Right atrium auricular region (tissue), 2 donors: Measurements from ENCODE around the gene HBA1. TPM values are rescaled to one million over a fixed set of nuclear protein-coding genes. Genes with fewer than 3 reads are reported as not detected.
"Not testable (repeated sequence)": the region's sequence is repeated elsewhere in the genome, so short reads cannot be mapped to it uniquely, and the experiment has no call there.

Source experiments
- DNase-seq: peaks from one replicate; pipeline ENCODE4 v3.0.0-alpha.2; 2019; ENCODE audit warnings: low spot score
- H3K27ac ChIP-seq, 2 donors: fragments of 200-600 bp; sonication (generic); 1 replicate in 1 of 2; 2 replicates in 1 of 2; pipeline ENCODE4 v1.5.1; 2016 to 2019
- H3K27me3 ChIP-seq, 2 donors: fragments of 200-600 bp; sonication (generic); one replicate each; pipeline versions ENCODE4 v1.5.1 to v1.6.0; 2017 to 2019
- H3K36me3 ChIP-seq: fragments of 200-600 bp; sonication (generic); one replicate; pipeline ENCODE4 v1.5.1; 2016
- H3K4me1 ChIP-seq, 2 donors: fragments of 200-600 bp; sonication (generic); one replicate each; pipeline versions ENCODE4 v1.5.1 to v1.6.0; 2017 to 2019
- H3K4me3 ChIP-seq, 2 donors: fragments of 200-600 bp; sonication (generic); 1 replicate in 1 of 2; 2 replicates in 1 of 2; pipeline ENCODE4 v1.5.1; 2017 to 2019; ENCODE audit warnings: mild to moderate bottlenecking in 1 of 2, moderate library complexity in 1 of 2
- H3K9me3 ChIP-seq, 2 donors: fragments of 200-600 bp; sonication (generic); one replicate each; pipeline ENCODE4 v1.5.1; 2019
- CTCF ChIP-seq, 2 donors: fragments of 200-600 bp; sonication (generic); IDR thresholded peaks; one replicate each; pipeline ENCODE4 v1.5.1; 2019; ENCODE audit warnings: antibody characterized with exemption in 2 of 2
- total RNA-seq, 2 donors: library from RNA; depleted of rRNA; stranded (reverse); fragments of >200 nt; gene quantifications; one replicate each; pipeline ENCODE4 v1.1.0, GENCODE V29; 2016

Gene HBA1
- total RNA-seq, 2 donors from 2014 or later, result 1,094 to 1,137 TPM

GRCh38 chr16:155031-155398 is 21.5 kb upstream of the HBA1 start:
- Histone ChIP-seq H3K9me3 (no peaks in the 10 kb centered on the region), H3K36me3 (no peaks in the 10 kb centered on the region), H3K4me1 (peaks cover 0 to 10% of the 10 kb centered on the region in 2 donors), H3K27me3 (no peaks in the 10 kb centered on the region), H3K27ac (no peak overlapping the region), H3K4me3 (peak overlapping the region in 1 of 2 donors; percentile 55)
- DNase-seq, result no peak
- TF ChIP-seq CTCF (IDR thresholded peaks at IDR 0.05), result no peak

GRCh38 chr16:159136-159849 is 17.2 kb upstream of the HBA1 start:
- Histone ChIP-seq H3K36me3 (no peaks in the 10 kb centered on the region), H3K4me3 (no peak overlapping the region), H3K4me1 (peaks cover 0 to 8% of the 10 kb centered on the region in 2 donors), H3K27ac (no peak overlapping the region), H3K9me3 (no peaks in the 10 kb centered on the region), H3K27me3 (no peaks in the 10 kb centered on the region)
- TF ChIP-seq CTCF (IDR thresholded peaks at IDR 0.05), result no peak
- no peak for DNase-seq

GRCh38 chr16:160242-160641 is 16.2 kb upstream of the HBA1 start:
- not testable (repeated sequence) for H3K4me1 ChIP-seq, H3K27ac ChIP-seq, H3K4me3 ChIP-seq, H3K36me3 ChIP-seq, H3K27me3 ChIP-seq, H3K9me3 ChIP-seq, DNase-seq

GRCh38 chr16:160691-161190 is 15.7 kb upstream of the HBA1 start:
- no peak for TF ChIP-seq CTCF (IDR thresholded peaks at IDR 0.05)
- H3K36me3 ChIP-seq, result no peaks in the 10 kb centered on the region

GRCh38 chr16:162271-162991 is 14.0 kb upstream of the HBA1 start:
- Histone ChIP-seq H3K27ac (no peak overlapping the region), H3K36me3 (no peaks in the 10 kb centered on the region), H3K4me1 (peaks cover 0 to 20% of the 10 kb centered on the region in 2 donors), H3K9me3 (no peaks in the 10 kb centered on the region), H3K4me3 (no peak overlapping the region), H3K27me3 (peaks cover 21 to 25% of the 10 kb centered on the region in 2 donors)
- DNase-seq, result no peak
- no peak for TF ChIP-seq CTCF (IDR thresholded peaks at IDR 0.05)

More at GRCh38 chr16:160691-161190, 15.7 kb upstream of the HBA1 start:
- Histone ChIP-seq H3K4me3 (no peak overlapping the region), H3K4me1 (peaks cover 0 to 9% of the 10 kb centered on the region in 2 donors), H3K9me3 (no peaks in the 10 kb centered on the region), H3K27me3 (peaks cover 7 to 8% of the 10 kb centered on the region in 2 donors), H3K27ac (no peak overlapping the region)
- DNase-seq, result no peak

GRCh38 chr16:163139-163538 is 13.3 kb upstream of the HBA1 start:
- H3K4me1 ChIP-seq, result peaks cover 0 to 20% of the 10 kb centered on the region in 2 donors
- not testable (repeated sequence) for H3K36me3 ChIP-seq, H3K9me3 ChIP-seq, H3K4me3 ChIP-seq, H3K27ac ChIP-seq, DNase-seq
- peaks cover 28 to 30% of the 10 kb centered on the region in 2 donors for H3K27me3 ChIP-seq

- peaks cover 0 to 20% of the 10 kb centered on the region in 2 donors for H3K4me1 ChIP-seq
- not testable (repeated sequence) for H3K27ac ChIP-seq, DNase-seq, H3K4me3 ChIP-seq, H3K9me3 ChIP-seq, H3K36me3 ChIP-seq
- H3K27me3 ChIP-seq, result peaks cover 28 to 36% of the 10 kb centered on the region in 2 donors
These were observed 12.8 kb upstream of the HBA1 start for GRCh38 chr16:163696-164095.

GRCh38 chr16:164134-164823 is 12.2 kb upstream of the HBA1 start:
- H3K4me3 ChIP-seq, H3K9me3 ChIP-seq, H3K36me3 ChIP-seq, DNase-seq, H3K27ac ChIP-seq: not testable (repeated sequence)
- Histone ChIP-seq H3K27me3 (peaks cover 28 to 42% of the 10 kb centered on the region in 2 donors), H3K4me1 (peaks cover 0 to 20% of the 10 kb centered on the region in 2 donors)
